Activated B cell treated with CpG ODN at 0.5 μM for 24 hours (primary cell): ENCODE measurements around the gene RHOD. TPM values are rescaled to one million over a fixed set of nuclear protein-coding genes. Genes with fewer than 3 reads are reported as not detected.

Experiments
- ATAC-seq: fragments of 200-7000 bp; cut with Tn5 transposase; one replicate; pipeline ENCODE4 v1.10.0; 2021; ENCODE audit warnings: low read depth, mild to moderate bottlenecking, moderate library complexity
- CTCF ChIA-PET: fragments of 350-600 bp; sonication (Branson Sonifier 250); formaldehyde crosslinking; loops from one replicate; lab custom pipeline; 2021; ENCODE audit warnings: antibody characterized with exemption; lab: Charles Lee
- POLR2A ChIA-PET: fragments of 350-600 bp; sonication (Branson Sonifier 250); formaldehyde crosslinking; loops from one replicate; lab custom pipeline; 2021; ENCODE audit warnings: antibody characterized with exemption; lab: Charles Lee
- DNase-seq: peaks from one replicate; pipeline ENCODE4 v3.0.0; 2022
- H3K27ac Mint-ChIP-seq: one replicate; pipeline ENCODE4 v1.8.0; 2020; ENCODE audit warnings: mixed read lengths
- H3K27me3 Mint-ChIP-seq: one replicate; pipeline ENCODE4 v1.8.0; 2021; ENCODE audit warnings: mixed read lengths
- H3K36me3 Mint-ChIP-seq: one replicate; pipeline ENCODE4 v1.8.0; 2021; ENCODE audit warnings: low read depth, mixed read lengths
- H3K4me1 Mint-ChIP-seq: one replicate; pipeline ENCODE4 v1.8.0; 2021; ENCODE audit warnings: mixed read lengths
- H3K4me3 Mint-ChIP-seq: one replicate; pipeline ENCODE4 v1.8.0; 2020; ENCODE audit warnings: mild to moderate bottlenecking, mixed read lengths
- H3K9me3 Mint-ChIP-seq: one replicate; pipeline ENCODE4 v1.8.0; 2020; ENCODE audit warnings: mixed read lengths
- intact Hi-C: fragments of 100-400 bp; cut with micrococcal nuclease; formaldehyde crosslinking; loops from one replicate; pipeline ENCODE4 v1.15.1; 2024
- total RNA-seq: library from RNA; stranded (reverse); gene quantifications from 2 replicates; pipeline ENCODE4 v1.2.3, GENCODE V29; 2022
- TF ChIP-seq, protein P1 (sequence below): fragments of 200-600 bp; IDR thresholded peaks from one replicate; pipeline ENCODE4 v1.8.0; 2022; ENCODE audit warnings: antibody characterized with exemption, mild to moderate bottlenecking

RHOD gene
- total RNA-seq, 1 donor from 2014 or later = not detected

DNA sequence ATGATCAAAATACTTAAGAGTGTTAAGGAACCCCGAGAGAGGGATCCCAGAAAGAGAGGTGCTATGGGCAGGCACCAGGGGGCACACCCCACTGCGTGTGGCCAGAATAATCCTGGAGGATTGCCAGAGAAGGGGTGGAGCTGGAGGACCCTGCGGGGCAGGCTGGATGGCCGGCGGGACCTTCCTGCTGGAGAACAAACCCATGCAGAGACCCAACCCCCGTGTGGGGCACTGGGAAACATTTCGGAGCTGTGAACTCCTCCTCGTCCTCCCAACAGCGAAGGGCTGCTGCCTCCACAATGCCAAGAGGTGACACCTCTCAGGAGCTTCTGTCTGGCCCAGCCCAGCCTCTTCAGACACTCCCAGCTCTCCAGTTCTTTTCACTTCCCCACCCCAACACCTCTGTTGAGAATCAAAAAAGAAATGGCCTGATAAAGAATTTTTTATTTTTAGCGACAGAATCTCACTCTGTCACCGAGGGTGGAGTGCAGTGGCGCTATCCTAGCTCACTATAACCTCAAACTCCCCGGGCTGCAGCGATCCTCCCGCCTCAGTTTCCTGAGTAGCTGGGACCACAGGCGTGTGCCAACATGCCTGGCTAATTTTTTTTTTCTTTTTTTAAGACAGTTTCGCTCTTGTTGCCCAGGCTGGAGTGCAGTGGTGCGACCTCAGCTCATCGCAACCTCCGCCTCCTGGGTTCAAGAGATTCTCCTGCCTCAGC, 25.6 kb downstream of the RHOD start:
- CTCF ChIA-PET = interaction anchor here (0.7 to 3.9 kb wide), 10 partner anchors 16 to 300 kb away, joined by 3 to 61 read pairs (median 4); no protein-coding TSS in a partner anchor
- Mint-ChIP-seq H3K4me1 (peaks cover 14% of the 10 kb centered on the region), H3K27me3 (peaks cover 10% of the 10 kb centered on the region), H3K27ac (no peak overlapping the region), H3K36me3 (no peaks in the 10 kb centered on the region), H3K9me3 (no peaks in the 10 kb centered on the region), H3K4me3 (peak overlapping the region; percentile 41)
- intact Hi-C loops = no loop called here
- ATAC-seq (no peak), DNase-seq (no peak)
- POLR2A ChIA-PET = interaction anchor here (0.6 to 1.2 kb wide), 5 partner anchors 10 to 793 kb away, joined by 3 read pairs; partner anchors contain the start of gene YIF1A
- TF ChIP-seq, protein P1, sequence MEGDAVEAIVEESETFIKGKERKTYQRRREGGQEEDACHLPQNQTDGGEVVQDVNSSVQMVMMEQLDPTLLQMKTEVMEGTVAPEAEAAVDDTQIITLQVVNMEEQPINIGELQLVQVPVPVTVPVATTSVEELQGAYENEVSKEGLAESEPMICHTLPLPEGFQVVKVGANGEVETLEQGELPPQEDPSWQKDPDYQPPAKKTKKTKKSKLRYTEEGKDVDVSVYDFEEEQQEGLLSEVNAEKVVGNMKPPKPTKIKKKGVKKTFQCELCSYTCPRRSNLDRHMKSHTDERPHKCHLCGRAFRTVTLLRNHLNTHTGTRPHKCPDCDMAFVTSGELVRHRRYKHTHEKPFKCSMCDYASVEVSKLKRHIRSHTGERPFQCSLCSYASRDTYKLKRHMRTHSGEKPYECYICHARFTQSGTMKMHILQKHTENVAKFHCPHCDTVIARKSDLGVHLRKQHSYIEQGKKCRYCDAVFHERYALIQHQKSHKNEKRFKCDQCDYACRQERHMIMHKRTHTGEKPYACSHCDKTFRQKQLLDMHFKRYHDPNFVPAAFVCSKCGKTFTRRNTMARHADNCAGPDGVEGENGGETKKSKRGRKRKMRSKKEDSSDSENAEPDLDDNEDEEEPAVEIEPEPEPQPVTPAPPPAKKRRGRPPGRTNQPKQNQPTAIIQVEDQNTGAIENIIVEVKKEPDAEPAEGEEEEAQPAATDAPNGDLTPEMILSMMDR = no peak

DNA sequence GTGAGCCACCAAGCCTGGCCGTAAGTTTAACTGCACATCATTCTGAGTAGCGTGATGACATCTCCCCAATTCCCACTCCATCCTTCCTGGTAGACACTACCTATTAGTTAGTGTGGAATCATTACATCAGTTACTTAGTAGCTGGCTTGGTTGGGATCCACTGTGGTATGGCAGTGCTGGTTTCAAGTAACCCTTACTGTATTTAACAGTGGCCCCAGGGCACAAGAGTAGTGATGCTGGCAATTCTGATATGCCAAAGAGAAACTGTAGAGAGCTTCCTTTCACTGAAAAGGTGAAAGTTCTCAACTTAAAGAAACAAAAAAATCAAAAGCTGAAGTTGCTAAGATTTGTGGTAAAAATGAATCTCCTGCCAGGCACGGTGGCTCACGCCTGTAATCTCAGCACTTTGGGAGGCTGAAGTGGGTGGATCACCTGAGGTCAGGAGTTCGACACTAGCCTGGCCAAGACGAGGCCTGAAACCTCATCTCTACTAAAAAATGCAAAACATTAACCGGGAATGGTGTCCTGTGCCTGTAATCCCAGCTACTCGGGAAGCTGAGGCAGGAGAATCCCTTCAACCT, 27.2 kb downstream of the RHOD start:
- H3K27me3 Mint-ChIP-seq = peaks cover 8% of the 10 kb centered on the region
- TF ChIP-seq, protein P1 = no peak
- ChIA-PET CTCF (interaction anchor here (1.0 kb wide), 1 partner anchor 84 kb away, joined by 6 read pairs; no protein-coding TSS in a partner anchor), POLR2A (interaction anchor here (0.6 kb wide), 1 partner anchor 234 kb away, joined by 5 read pairs; no protein-coding TSS in a partner anchor)
- no peaks in the 10 kb centered on the region for H3K9me3 Mint-ChIP-seq
- no peaks in the 10 kb centered on the region for H3K36me3 Mint-ChIP-seq
- ATAC-seq (no peak), DNase-seq (no peak)
- no peak overlapping the region for H3K4me3 Mint-ChIP-seq
- no peak overlapping the region for H3K27ac Mint-ChIP-seq
- H3K4me1 Mint-ChIP-seq = peaks cover 14% of the 10 kb centered on the region
- intact Hi-C loops = no loop called here

DNA sequence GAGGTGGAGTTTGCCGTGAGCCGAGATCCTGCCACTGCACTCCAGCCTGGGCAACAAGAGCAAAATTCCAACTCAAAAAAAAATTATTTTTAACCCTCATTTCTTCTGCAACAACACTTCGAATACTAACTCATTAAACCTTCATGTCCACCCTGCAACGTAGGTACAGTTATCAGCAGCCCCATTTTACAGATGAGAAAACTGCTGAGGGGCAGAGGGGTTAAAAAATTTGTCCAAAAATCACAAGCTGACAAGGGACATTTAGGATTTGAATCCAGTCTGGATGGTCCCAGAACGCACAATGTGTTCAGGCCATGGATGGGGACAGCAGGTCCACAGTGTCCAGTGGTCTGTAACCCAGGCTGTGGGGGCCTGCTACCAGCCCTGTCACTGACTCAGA, 29.0 kb downstream of the RHOD start:
- Mint-ChIP-seq H3K36me3 (no peaks in the 10 kb centered on the region), H3K9me3 (no peaks in the 10 kb centered on the region), H3K27ac (no peak overlapping the region), H3K4me3 (no peak overlapping the region), H3K4me1 (peaks cover 14% of the 10 kb centered on the region), H3K27me3 (peaks cover 6% of the 10 kb centered on the region)
- CTCF ChIA-PET = no interaction called here
- ATAC-seq (no peak), DNase-seq (no peak)
- intact Hi-C loops = no loop called here
- POLR2A ChIA-PET = no interaction called here
- TF ChIP-seq, protein P1 = no peak

DNA sequence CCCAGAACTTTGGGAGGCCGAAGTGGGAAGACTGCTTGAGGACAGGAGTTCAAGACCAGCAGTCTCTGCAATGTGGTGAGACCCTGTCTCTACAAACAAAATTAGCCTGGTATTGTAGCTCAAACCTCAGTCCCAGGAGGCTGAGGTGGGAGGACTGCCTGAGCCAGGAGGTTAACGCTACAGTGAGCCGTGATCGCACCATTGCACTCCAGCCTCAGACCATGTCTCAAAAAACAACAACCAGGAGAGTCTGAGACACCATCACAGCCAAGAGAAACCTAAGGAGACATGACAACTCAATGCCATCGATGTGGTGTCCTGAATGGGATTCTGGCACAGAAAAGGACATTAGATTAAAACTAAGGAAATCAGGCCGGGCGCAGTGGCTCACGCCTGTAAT, 34.1 kb downstream of the RHOD start:
- H3K4me3 Mint-ChIP-seq = no peak overlapping the region
- H3K36me3 Mint-ChIP-seq = no peaks in the 10 kb centered on the region
- TF ChIP-seq, protein P1 = no peak
- H3K27ac Mint-ChIP-seq = no peak overlapping the region
- no peak for DNase-seq
- ChIA-PET POLR2A (no interaction called here), CTCF (no interaction called here)
- intact Hi-C loops = no loop called here
- no peak for ATAC-seq
- H3K27me3 Mint-ChIP-seq = no peaks in the 10 kb centered on the region
- H3K4me1 Mint-ChIP-seq = no peaks in the 10 kb centered on the region
- H3K9me3 Mint-ChIP-seq = no peaks in the 10 kb centered on the region

DNA sequence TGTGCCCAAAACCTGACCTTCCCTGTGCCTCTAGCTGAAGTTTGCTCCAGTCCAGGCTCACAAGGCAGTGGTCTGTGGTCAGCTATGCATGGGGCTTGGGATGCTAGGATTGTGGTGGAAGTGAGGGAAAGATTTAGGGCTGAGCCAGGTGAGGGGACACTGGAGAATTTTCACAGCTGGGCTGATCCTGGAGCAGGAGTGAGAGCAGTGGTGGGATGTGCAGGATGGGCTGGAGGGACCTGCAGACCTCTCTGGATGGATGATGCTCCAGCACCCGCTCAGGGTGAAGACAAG, 38.5 kb downstream of the RHOD start:
- TF ChIP-seq, protein P1 = no peak
- H3K4me3 Mint-ChIP-seq = no peak overlapping the region
- H3K36me3 Mint-ChIP-seq = no peaks in the 10 kb centered on the region
- DNase-seq (no peak), ATAC-seq (no peak)
- H3K27ac Mint-ChIP-seq = no peak overlapping the region
- ChIA-PET CTCF (interaction anchor here (0.9 to 1.3 kb wide), 3 partner anchors 20 to 261 kb away, joined by 3 to 5 read pairs (median 4); no protein-coding TSS in a partner anchor), POLR2A (interaction anchor here (0.8 kb wide), 1 partner anchor 222 kb away, joined by 4 read pairs; no protein-coding TSS in a partner anchor)
- intact Hi-C loops = loop anchor here (5.0 kb wide), 1 partner anchor 72 kb away; no protein-coding TSS in a partner anchor
- no peaks in the 10 kb centered on the region for H3K27me3 Mint-ChIP-seq
- no peaks in the 10 kb centered on the region for H3K9me3 Mint-ChIP-seq
- peaks cover 11% of the 10 kb centered on the region for H3K4me1 Mint-ChIP-seq
